Epithelial cell of proximal tubule (primary cell): Measurements from ENCODE around the gene TFF1. TPM values are rescaled to one million over a fixed set of nuclear protein-coding genes. Genes with fewer than 3 reads are reported as not detected.

Experiments used
- DNase-seq: peaks from one replicate; pipeline ENCODE4 v3.0.0-alpha.2; 2011; ENCODE audit warnings: low read depth
- H3K4me3 ChIP-seq: 2 replicates; pipeline ENCODE4 v1.5.1; 2011; ENCODE audit warnings: low read depth, mild to moderate bottlenecking, low read length
- total RNA-seq: library from RNA; depleted of rRNA; stranded (reverse); fragments of >200 nt; gene quantifications from 2 replicates; pipeline ENCODE4 v1.2.3, GENCODE V29; 2015
- TF ChIP-seq, protein P1 (sequence below): conservative IDR thresholded peaks from 2 replicates; pipeline ENCODE4 v1.5.1; 2012; ENCODE audit warnings: low read depth, mild to moderate bottlenecking, low read length

The TFF1 gene
- total RNA-seq, 1 donor from 2014 or later: not detected

DNA sequence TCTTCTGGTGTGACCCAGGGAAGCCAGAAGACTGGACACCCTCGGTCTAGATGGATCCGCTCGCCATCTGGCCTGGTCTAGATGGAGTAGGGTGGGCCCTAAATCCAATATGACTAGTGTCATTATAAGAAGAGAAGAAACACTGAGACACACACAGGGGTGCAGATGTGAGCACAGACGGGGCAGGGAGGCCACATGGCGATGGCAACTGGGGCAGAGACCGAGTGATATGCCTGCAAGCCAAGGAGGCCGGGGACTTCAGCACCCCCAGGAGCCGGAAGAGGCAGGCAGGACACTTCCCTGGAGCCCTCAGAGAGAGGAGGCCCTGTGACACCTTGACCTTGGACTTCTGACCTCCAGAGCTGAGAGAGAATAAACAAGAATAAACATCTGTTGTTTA, 45.5 kb downstream of the TFF1 start:
- H3K4me3 ChIP-seq: no peak overlapping the region
- TF ChIP-seq, protein P1, sequence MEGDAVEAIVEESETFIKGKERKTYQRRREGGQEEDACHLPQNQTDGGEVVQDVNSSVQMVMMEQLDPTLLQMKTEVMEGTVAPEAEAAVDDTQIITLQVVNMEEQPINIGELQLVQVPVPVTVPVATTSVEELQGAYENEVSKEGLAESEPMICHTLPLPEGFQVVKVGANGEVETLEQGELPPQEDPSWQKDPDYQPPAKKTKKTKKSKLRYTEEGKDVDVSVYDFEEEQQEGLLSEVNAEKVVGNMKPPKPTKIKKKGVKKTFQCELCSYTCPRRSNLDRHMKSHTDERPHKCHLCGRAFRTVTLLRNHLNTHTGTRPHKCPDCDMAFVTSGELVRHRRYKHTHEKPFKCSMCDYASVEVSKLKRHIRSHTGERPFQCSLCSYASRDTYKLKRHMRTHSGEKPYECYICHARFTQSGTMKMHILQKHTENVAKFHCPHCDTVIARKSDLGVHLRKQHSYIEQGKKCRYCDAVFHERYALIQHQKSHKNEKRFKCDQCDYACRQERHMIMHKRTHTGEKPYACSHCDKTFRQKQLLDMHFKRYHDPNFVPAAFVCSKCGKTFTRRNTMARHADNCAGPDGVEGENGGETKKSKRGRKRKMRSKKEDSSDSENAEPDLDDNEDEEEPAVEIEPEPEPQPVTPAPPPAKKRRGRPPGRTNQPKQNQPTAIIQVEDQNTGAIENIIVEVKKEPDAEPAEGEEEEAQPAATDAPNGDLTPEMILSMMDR: no peak
- DNase-seq: no peak

DNA sequence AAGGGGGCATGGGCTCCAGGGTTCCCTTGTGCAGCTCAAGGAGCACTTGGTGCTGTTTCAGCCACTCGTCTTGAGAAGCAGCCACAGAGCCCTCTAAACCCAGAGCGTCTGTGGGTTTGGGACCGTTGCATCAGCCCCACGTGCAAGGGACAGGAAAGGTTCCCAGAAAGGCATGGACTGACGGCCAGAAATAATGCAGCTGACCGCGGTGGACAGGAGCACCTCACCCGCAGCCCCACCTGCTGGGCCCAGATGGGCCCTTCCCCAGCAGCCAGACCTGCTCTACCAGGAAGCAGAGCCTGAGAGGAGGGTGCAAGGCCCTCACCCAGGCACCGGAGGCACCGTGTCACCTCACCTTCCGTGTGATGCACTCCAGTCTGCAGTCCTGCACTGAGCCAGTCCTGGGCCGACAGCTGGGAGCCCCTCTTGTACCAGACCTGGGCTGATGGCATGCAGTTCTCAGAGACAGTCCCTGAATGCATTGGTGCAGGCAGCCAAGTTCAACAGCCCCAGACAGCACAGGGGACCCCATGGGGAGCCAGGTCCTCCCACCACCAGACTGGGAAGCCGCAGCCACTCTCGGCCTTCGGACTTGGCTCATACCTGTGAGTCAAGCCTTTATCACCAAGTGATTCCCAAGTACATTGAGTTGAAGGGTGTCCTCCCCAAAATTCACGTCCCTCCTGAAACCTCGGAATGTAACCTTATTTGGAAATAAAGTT, 46.3 kb downstream of the TFF1 start:
- no peak for DNase-seq
- H3K4me3 ChIP-seq: no peak overlapping the region
- TF ChIP-seq, protein P1: no peak

DNA sequence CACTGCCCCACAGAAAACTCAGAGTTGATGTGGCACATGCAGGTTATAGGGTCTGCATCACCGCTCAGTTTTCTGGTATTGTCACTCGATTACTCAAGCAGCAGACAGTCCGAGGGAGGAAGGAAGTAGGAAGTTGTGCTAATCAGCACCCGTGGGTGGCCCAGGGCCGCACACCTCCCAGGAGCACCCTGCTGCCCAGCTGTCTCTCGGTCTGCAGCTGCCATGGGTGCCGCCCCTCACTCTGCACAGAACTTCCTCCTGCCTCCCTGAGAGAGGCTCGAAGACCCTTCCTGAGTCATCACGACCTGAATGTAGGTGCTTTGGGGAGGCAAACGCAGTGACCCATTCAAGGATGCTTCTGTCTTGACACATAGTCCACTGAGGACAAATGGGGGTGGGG, 47.0 kb downstream of the TFF1 start:
- DNase-seq: no peak
- TF ChIP-seq, protein P1: no peak
- H3K4me3 ChIP-seq: no peak overlapping the region

DNA sequence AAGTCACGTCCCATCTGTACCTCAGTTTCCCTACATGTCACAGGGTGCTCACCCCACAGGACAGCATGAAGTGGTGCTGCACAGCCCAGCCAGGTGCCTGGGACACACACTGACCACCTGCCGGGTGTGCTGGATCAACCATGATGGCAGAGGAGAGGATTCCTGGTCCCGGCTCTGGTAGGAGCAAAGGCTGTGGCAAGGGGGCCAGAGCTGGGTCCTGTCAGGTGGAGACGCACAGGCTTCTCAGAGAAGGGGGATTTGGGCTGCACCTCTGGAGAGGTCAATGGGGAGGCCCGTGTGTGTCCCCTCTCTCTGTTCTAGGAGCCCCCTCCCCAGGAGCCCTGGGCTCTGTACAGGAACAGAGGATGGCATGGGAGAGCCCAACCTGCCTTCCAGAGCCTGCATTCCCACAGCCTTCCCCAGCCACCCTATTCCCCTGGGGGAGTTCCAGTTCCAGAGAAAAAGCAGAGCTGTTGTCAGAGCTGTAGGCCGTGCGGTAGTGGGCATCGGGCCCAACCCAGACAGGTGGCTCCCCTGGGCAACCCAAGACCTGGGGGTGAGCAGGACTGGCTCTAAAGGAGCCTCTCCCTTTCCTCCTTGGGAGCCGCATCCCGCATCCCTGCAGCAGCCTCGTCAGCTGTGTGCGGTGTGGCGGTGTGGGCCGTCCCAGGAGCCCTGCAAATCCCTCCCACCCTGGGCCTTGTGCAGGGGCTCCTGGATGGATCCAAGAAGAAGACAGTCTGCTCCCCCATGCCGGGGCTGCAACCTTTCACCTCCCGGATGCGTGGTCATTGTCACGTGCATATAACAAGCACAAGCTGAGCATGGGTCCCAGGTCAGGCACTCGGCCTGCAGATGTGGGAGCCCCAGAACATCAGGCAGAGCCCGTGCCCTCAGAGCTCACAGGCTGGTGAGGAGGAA, 48.2 kb downstream of the TFF1 start:
- TF ChIP-seq, protein P1: no peak
- DNase-seq: no peak
- H3K4me3 ChIP-seq: no peak overlapping the region

DNA sequence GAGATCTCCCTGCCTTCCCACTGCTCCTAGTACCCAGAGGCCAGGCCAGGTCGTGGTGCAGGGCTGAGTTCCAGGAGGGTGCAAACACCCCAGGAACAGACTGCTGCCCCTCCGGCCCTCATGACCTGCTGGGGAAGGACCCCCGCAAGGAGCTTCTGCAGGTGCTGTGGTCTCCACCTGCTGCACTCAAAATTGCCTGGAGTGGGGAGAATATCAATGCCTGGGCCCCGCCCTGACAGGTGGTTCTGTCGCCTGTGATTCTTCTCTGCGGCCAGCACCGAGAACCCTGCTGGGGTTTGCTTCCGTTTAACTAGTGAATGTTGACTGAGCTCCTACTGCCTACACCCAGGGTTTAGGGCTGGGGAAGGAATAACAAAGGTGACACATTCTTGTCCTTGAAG, 49.0 kb downstream of the TFF1 start:
- TF ChIP-seq, protein P1: no peak
- DNase-seq: no peak
- no peak overlapping the region for H3K4me3 ChIP-seq

DNA sequence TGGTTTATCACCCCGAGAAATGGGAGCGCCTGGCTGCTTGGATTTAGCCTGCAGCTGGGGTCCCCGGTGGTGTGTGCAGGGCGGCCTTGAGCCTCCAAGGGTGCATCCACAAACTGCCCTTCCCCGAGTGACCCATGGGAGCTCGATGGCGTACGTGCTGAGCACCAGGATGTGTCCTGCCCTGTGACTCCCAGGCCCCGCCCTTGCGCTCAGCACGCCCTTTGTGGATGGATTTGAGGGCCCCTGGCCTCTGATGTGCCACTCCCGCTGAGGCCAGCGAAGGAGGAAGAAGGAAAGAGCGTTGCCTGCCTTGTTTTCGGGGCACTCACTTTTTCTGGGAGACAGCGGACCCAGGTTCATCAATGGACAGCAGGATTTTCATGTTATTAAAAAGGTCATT, 49.4 kb downstream of the TFF1 start:
- no peak for DNase-seq
- H3K4me3 ChIP-seq: no peak overlapping the region
- TF ChIP-seq, protein P1: no peak
